GM19043 (cell line): ENCODE data around the gene CACNB4.
"Not testable (repeated sequence)": the region's sequence is repeated elsewhere in the genome, so short reads cannot be mapped to it uniquely, and the experiment has no call there.

Source experiments
- ATAC-seq: cut with Tn5 transposase; IDR thresholded peaks from one replicate; pipeline ENCODE4 v1.9.1; 2021; ENCODE audit warnings: low read depth; ENCODE audit not compliant: unreplicated experiment

The CACNB4 gene

GRCh38 chr2:151796774-151797173 lies 302.1 kb downstream of the CACNB4 start:
- ATAC-seq = no peak

GRCh38 chr2:151795646-151796240 lies 303.1 kb downstream of the CACNB4 start:
- no peak for ATAC-seq

- ATAC-seq = not testable (repeated sequence)
Observed at GRCh38 chr2:151794422-151794821, 304.4 kb downstream of the CACNB4 start.

DNA sequence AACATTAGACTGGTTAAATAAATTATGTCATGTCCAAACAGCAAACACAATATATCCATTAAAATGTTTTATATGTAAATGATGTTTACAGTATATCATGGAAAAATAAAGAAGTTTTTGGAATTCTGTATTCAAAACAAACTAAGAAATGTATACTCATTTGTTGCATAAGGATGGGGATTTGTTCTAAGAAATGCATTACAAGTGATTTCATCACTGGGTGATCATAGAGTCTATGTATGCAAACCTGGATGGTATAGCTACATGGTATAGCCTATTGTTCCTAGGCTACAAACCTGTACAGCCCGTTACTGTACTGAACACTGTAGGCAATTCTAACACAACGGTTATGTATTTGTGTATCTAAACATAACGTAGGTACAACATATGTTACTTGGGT lies 305.7 kb downstream of the CACNB4 start:
- ATAC-seq = no peak

GRCh38 chr2:151792589-151792988 lies 306.3 kb downstream of the CACNB4 start:
- ATAC-seq = no peak

DNA sequence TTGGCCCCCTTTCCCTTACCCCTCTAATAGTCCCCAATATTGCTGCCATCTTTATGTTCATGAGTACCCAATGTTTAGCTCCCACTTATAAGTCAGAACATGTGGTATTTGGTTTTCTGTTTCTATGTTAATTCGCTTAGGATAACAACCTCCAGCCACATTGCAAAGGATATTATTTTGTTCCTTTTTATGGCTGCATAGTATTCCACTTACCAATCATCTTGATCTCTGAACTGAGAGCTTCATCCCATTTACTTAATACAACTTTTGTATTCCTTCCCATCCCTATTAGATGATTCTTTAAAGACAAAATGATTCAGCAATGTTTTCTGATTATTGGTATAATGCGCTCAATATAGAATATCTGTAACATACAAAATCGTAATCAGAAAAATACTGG lies 307.3 kb downstream of the CACNB4 start:
- ATAC-seq = no peak

DNA sequence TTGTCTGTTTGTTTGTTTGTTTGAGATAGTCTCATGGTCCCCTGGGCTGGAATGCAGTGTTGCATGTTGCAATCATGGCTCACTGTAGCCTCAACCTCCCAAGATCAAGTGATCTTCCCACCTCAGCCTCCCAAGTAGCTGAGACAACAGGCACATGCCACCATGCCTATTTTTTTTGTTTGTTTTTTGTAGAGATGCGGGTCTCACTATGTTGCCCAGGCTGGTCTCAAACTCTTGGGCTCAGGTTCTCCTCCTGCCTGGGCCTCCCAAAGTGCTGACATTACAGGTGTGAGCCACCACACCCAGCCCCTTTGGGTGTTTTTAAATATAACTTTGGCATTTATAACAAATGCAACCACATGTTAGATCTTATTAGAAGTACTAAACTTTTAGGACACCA lies 308.2 kb downstream of the CACNB4 start:
- no peak for ATAC-seq

- no peak for ATAC-seq
Observed at GRCh38 chr2:151789055-151789834, 309.6 kb downstream of the CACNB4 start.

GRCh38 chr2:151786483-151786882 lies 312.4 kb downstream of the CACNB4 start:
- ATAC-seq = no peak

- no peak for ATAC-seq
Observed at GRCh38 chr2:151786077-151786476, 312.8 kb downstream of the CACNB4 start.

- no peak for ATAC-seq
Observed at GRCh38 chr2:151783133-151783520, 315.7 kb downstream of the CACNB4 start.
